ENCODE results near the gene SEPTIN8. TPM values are rescaled to one million over a fixed set of nuclear protein-coding genes. Genes with fewer than 3 reads are reported as not detected.

The SEPTIN8 gene
- total and polyA plus RNA-seq, 10 donors, result 6.1 to 29.8 (median 17.9) TPM

GRCh38 chr5:132739232-132739631, 37.8 kb downstream of the SEPTIN8 start:
- Histone ChIP-seq H3K9me3 (peaks cover 0 to 7% (median 0%) of the 10 kb centered on the region in 8 donors), H3K36me3 (no peaks in the 10 kb centered on the region), H3K27me3 (replicated peaks in 1 of 7) (peaks cover 0 to 37% (median 3%) of the 10 kb centered on the region in 7 donors), H3K4me3 (no peak overlapping the region), H3K27ac (no peak overlapping the region), H3K4me1 (peaks cover 8 to 26% (median 18%) of the 10 kb centered on the region in 6 donors)
- no peak for TF ChIP-seq POLR2A (IDR thresholded peaks at IDR 0.05)
- TF ChIP-seq POLR2AphosphoS5 (IDR thresholded peaks at IDR 0.05), result no peak
- TF ChIP-seq CTCF (IDR thresholded peaks at IDR 0.05 in 8 of 11, conservative IDR thresholded peaks at IDR 0.05 in 3 of 11), result no peak
- intact Hi-C loops (cut with DNase I; ENCODE audit: low total_unique reads), result no loop called here
- DNase-seq, result no peak
- WGBS, 5 donors, result 82 to 97% (median 84%) methylated on average over 1 of the region's 1 CpG

- TF ChIP-seq POLR2AphosphoS5 (IDR thresholded peaks at IDR 0.05), result no peak
- TF ChIP-seq POLR2A (IDR thresholded peaks at IDR 0.05), result no peak
- no peak for TF ChIP-seq CTCF (IDR thresholded peaks at IDR 0.05 in 8 of 11, conservative IDR thresholded peaks at IDR 0.05 in 3 of 11)
- H3K4me3 ChIP-seq, result peak overlapping the region in 5 of 8 donors; percentile 87 to 98 (median 96)
- peak overlapping the region in 5 of 8 donors; percentile 69 to 86 (median 80) for H3K27ac ChIP-seq
- H3K9me3 ChIP-seq, result peaks cover 0 to 7% (median 0%) of the 10 kb centered on the region in 8 donors
- peaks cover 0 to 7% (median 0%) of the 10 kb centered on the region in 6 donors for H3K36me3 ChIP-seq
- peaks cover 8 to 26% (median 18%) of the 10 kb centered on the region in 6 donors for H3K4me1 ChIP-seq
- DNase-seq, result no peak
- intact Hi-C loops (cut with DNase I; ENCODE audit: low total_unique reads), result no loop called here
- 65 to 77% (median 74%) methylated on average over 9 of the region's 9 CpGs for WGBS, 5 donors
- peaks cover 0 to 26% (median 3%) of the 10 kb centered on the region in 7 donors for H3K27me3 ChIP-seq (replicated peaks in 1 of 7)
Observed at GRCh38 chr5:132737982-132738681, 38.9 kb downstream of the SEPTIN8 start.

GRCh38 chr5:132736853-132737833, 39.9 kb downstream of the SEPTIN8 start, which contains the start of gene KIF3A:
Gene KIF3A (minus strand): TSS chr5:132737546. CDS start chr5:132737419, 127 bp downstream.
- H3K9me3 ChIP-seq, result peaks cover 0 to 2% (median 0%) of the 10 kb centered on the region in 8 donors
- peak; percentile 99 for DNase-seq
- peak within 1 kb of the TSS; percentile 81 to 98 (median 92) for H3K4me3 ChIP-seq
- peak within 1 kb of the TSS; percentile 21 to 86 (median 72) for H3K27ac ChIP-seq
- WGBS, 5 donors, result 1 to 2% (median 1%) methylated on average over 42 to 81 of the region's 81 CpGs
- peaks cover 0 to 16% (median 0%) of the 10 kb centered on the region in 7 donors for H3K27me3 ChIP-seq (replicated peaks in 1 of 7)
- intact Hi-C loops (cut with DNase I; ENCODE audit: low total_unique reads), result no loop called here
- no peak for TF ChIP-seq POLR2A (IDR thresholded peaks at IDR 0.05)
- TF ChIP-seq POLR2AphosphoS5 (IDR thresholded peaks at IDR 0.05), result peak; percentile 84 to 89 (median 86)
- peak in 8 of 11 experiments; percentile 10 to 62 (median 40) for TF ChIP-seq CTCF (IDR thresholded peaks at IDR 0.05 in 8 of 11, conservative IDR thresholded peaks at IDR 0.05 in 3 of 11)
- H3K36me3 ChIP-seq, result peaks cover 0 to 12% (median 0%) of the 10 kb centered on the region in 6 donors
- peaks cover 8 to 26% (median 18%) of the 10 kb centered on the region in 6 donors for H3K4me1 ChIP-seq
